Chondrocyte (in vitro differentiated cells): ENCODE measurements around the gene CLEC4F. TPM values are rescaled to one million over a fixed set of nuclear protein-coding genes. Genes with fewer than 3 reads are reported as not detected.

Experiments
- DNase-seq: peaks from one replicate; pipeline ENCODE4 v3.0.0; 2021; ENCODE audit warnings: mixed read lengths, low spot score
- H3K27ac Mint-ChIP-seq: one replicate; pipeline ENCODE4 v1.8.0; 2021; ENCODE audit warnings: mild to moderate bottlenecking, moderate library complexity, mixed read lengths; ENCODE audit not compliant: unreplicated experiment
- H3K27me3 Mint-ChIP-seq: 2 replicates; pipeline ENCODE4 v1.8.0; 2021; ENCODE audit warnings: low read depth, mixed read lengths
- H3K36me3 Mint-ChIP-seq: 2 replicates; pipeline ENCODE4 v1.8.0; 2021; ENCODE audit warnings: low read depth, mixed read lengths
- H3K4me1 Mint-ChIP-seq: 2 replicates; pipeline ENCODE4 v1.8.0; 2021; ENCODE audit warnings: low read depth, mild to moderate bottlenecking, mixed read lengths
- H3K4me3 Mint-ChIP-seq: one replicate; pipeline ENCODE4 v1.8.0; 2021; ENCODE audit warnings: mild to moderate bottlenecking, moderate library complexity, mixed read lengths; ENCODE audit not compliant: unreplicated experiment
- H3K9me3 Mint-ChIP-seq: 2 replicates; pipeline ENCODE4 v1.8.0; 2021; ENCODE audit warnings: low read depth, mixed read lengths
- CTCF ChIP-seq: fragments of 200-600 bp; sonication (generic); IDR thresholded peaks from 2 replicates; pipeline ENCODE4 v1.5.0; 2021; ENCODE audit warnings: antibody characterized with exemption, mild to moderate bottlenecking, moderate library complexity
- total RNA-seq: library from RNA; stranded (reverse); gene quantifications from 3 replicates; pipeline ENCODE4 v1.2.1, GENCODE V29; 2021

CLEC4F gene
- total RNA-seq, 1 donor from 2014 or later: not detected

- Mint-ChIP-seq H3K9me3 (no peaks in the 10 kb centered on the region), H3K27me3 (peaks cover 74% of the 10 kb centered on the region), H3K4me3 (no peak overlapping the region), H3K36me3 (peaks cover 2% of the 10 kb centered on the region), H3K4me1 (no peaks in the 10 kb centered on the region), H3K27ac (no peak overlapping the region)
- DNase-seq: no peak
- TF ChIP-seq CTCF: no peak
Measured at GRCh38 chr2:70777450-70777849, 42.9 kb downstream of the CLEC4F start.

- Mint-ChIP-seq H3K36me3 (peaks cover 2% of the 10 kb centered on the region), H3K4me1 (no peaks in the 10 kb centered on the region)
Measured at GRCh38 chr2:70776266-70776665, 44.1 kb downstream of the CLEC4F start.

GRCh38 chr2:70775141-70775540, 45.3 kb downstream of the CLEC4F start:
- H3K4me1 Mint-ChIP-seq: no peaks in the 10 kb centered on the region
- H3K27ac Mint-ChIP-seq: no peak overlapping the region
- TF ChIP-seq CTCF: no peak
- no peak for DNase-seq
- H3K36me3 Mint-ChIP-seq: peaks cover 2% of the 10 kb centered on the region
- peaks cover 76% of the 10 kb centered on the region for H3K27me3 Mint-ChIP-seq
- no peak overlapping the region for H3K4me3 Mint-ChIP-seq
- H3K9me3 Mint-ChIP-seq: no peaks in the 10 kb centered on the region

More at GRCh38 chr2:70776266-70776665, 44.1 kb downstream of the CLEC4F start:
- Mint-ChIP-seq H3K27ac (no peak overlapping the region), H3K9me3 (no peaks in the 10 kb centered on the region), H3K27me3 (peaks cover 78% of the 10 kb centered on the region), H3K4me3 (no peak overlapping the region)
- DNase-seq: no peak
- no peak for TF ChIP-seq CTCF

- Mint-ChIP-seq H3K9me3 (no peaks in the 10 kb centered on the region), H3K4me1 (peaks cover 3% of the 10 kb centered on the region), H3K27me3 (peaks cover 79% of the 10 kb centered on the region)
Measured at GRCh38 chr2:70772486-70773155, 47.8 kb downstream of the CLEC4F start.

GRCh38 chr2:70771446-70771845, 49.0 kb downstream of the CLEC4F start:
- no peak for TF ChIP-seq CTCF
- Mint-ChIP-seq H3K36me3 (peaks cover 2% of the 10 kb centered on the region), H3K4me1 (peaks cover 7% of the 10 kb centered on the region), H3K9me3 (no peaks in the 10 kb centered on the region), H3K27ac (no peak overlapping the region), H3K27me3 (peaks cover 77% of the 10 kb centered on the region), H3K4me3 (no peak overlapping the region)
- DNase-seq: no peak

More at GRCh38 chr2:70772486-70773155, 47.8 kb downstream of the CLEC4F start:
- DNase-seq: no peak
- no peak overlapping the region for H3K4me3 Mint-ChIP-seq
- H3K36me3 Mint-ChIP-seq: peaks cover 2% of the 10 kb centered on the region
- no peak overlapping the region for H3K27ac Mint-ChIP-seq
- TF ChIP-seq CTCF: no peak
